ENCODE results near the gene PID1.
A peak's percentile ranks its signal among the peaks of the same experiment; 100 is the strongest.

PID1 gene

GRCh38 chr2:229282758-229283546 lies 11.9 kb upstream of the PID1 start:
- H3K9me3 ChIP-seq (ENCODE audit: control insufficient read depth, low read depth, low read length): no peaks in the 10 kb centered on the region
- H3K4me3 ChIP-seq (ENCODE audit: low read length): no peak overlapping the region
- no peak overlapping the region for H3K27ac ChIP-seq (ENCODE audit: low read length)
- H3K36me3 ChIP-seq (ENCODE audit: control insufficient read depth, low read depth, low read length): no peaks in the 10 kb centered on the region
- H3K27me3 ChIP-seq (ENCODE audit: control insufficient read depth, insufficient read depth, low read length): no peaks in the 10 kb centered on the region
- no peak overlapping the region for H3K9ac ChIP-seq (ENCODE audit: low read length)
- H3K4me1 ChIP-seq (ENCODE audit: control insufficient read depth, low read depth, low read length): no peaks in the 10 kb centered on the region

- no peak overlapping the region for H3K4me3 ChIP-seq (ENCODE audit: low read length)
- no peaks in the 10 kb centered on the region for H3K36me3 ChIP-seq (ENCODE audit: control insufficient read depth, low read depth, low read length)
- H3K27me3 ChIP-seq (ENCODE audit: control insufficient read depth, insufficient read depth, low read length): no peaks in the 10 kb centered on the region
- H3K27ac ChIP-seq (ENCODE audit: low read length): no peak overlapping the region
- no peaks in the 10 kb centered on the region for H3K9me3 ChIP-seq (ENCODE audit: control insufficient read depth, low read depth, low read length)
- H3K4me1 ChIP-seq (ENCODE audit: control insufficient read depth, low read depth, low read length): no peaks in the 10 kb centered on the region
- H3K9ac ChIP-seq (ENCODE audit: low read length): no peak overlapping the region
Observed at GRCh38 chr2:229279516-229279915, 8.4 kb upstream of the PID1 start.

GRCh38 chr2:229275506-229275905 lies 4.4 kb upstream of the PID1 start:
- H3K9ac ChIP-seq (ENCODE audit: low read length): no peak overlapping the region
- no peak overlapping the region for H3K27ac ChIP-seq (ENCODE audit: low read length)
- H3K36me3 ChIP-seq (ENCODE audit: control insufficient read depth, low read depth, low read length): no peaks in the 10 kb centered on the region
- no peaks in the 10 kb centered on the region for H3K9me3 ChIP-seq (ENCODE audit: control insufficient read depth, low read depth, low read length)
- peaks cover 6% of the 10 kb centered on the region for H3K4me1 ChIP-seq (ENCODE audit: control insufficient read depth, low read depth, low read length)
- peaks cover 21% of the 10 kb centered on the region for H3K27me3 ChIP-seq (ENCODE audit: control insufficient read depth, insufficient read depth, low read length)
- H3K4me3 ChIP-seq (ENCODE audit: low read length): no peak overlapping the region

GRCh38 chr2:229273723-229274338 lies 2.7 kb upstream of the PID1 start:
- H3K27ac ChIP-seq (ENCODE audit: low read length): no peak overlapping the region
- H3K9me3 ChIP-seq (ENCODE audit: control insufficient read depth, low read depth, low read length): no peaks in the 10 kb centered on the region
- H3K4me1 ChIP-seq (ENCODE audit: control insufficient read depth, low read depth, low read length): peaks cover 10% of the 10 kb centered on the region
- H3K36me3 ChIP-seq (ENCODE audit: control insufficient read depth, low read depth, low read length): no peaks in the 10 kb centered on the region
- peaks cover 36% of the 10 kb centered on the region for H3K27me3 ChIP-seq (ENCODE audit: control insufficient read depth, insufficient read depth, low read length)
- peak overlapping the region; percentile 5 for H3K4me3 ChIP-seq (ENCODE audit: low read length)
- no peak overlapping the region for H3K9ac ChIP-seq (ENCODE audit: low read length)

- Histone ChIP-seq H3K4me3 (ENCODE audit: low read length) (peak overlapping the region; percentile 5), H3K4me1 (ENCODE audit: control insufficient read depth, low read depth, low read length) (peaks cover 10% of the 10 kb centered on the region), H3K9ac (ENCODE audit: low read length) (no peak overlapping the region), H3K27ac (ENCODE audit: low read length) (no peak overlapping the region), H3K36me3 (ENCODE audit: control insufficient read depth, low read depth, low read length) (no peaks in the 10 kb centered on the region), H3K9me3 (ENCODE audit: control insufficient read depth, low read depth, low read length) (no peaks in the 10 kb centered on the region), H3K27me3 (ENCODE audit: control insufficient read depth, insufficient read depth, low read length) (peaks cover 36% of the 10 kb centered on the region)
Observed at GRCh38 chr2:229273006-229273722, 2.1 kb upstream of the PID1 start.

GRCh38 chr2:229269941-229270340 lies 1.1 kb downstream of the PID1 start:
- Histone ChIP-seq H3K9ac (ENCODE audit: low read length) (no peak overlapping the region), H3K27ac (ENCODE audit: low read length) (no peak overlapping the region), H3K9me3 (ENCODE audit: control insufficient read depth, low read depth, low read length) (no peaks in the 10 kb centered on the region), H3K4me1 (ENCODE audit: control insufficient read depth, low read depth, low read length) (peaks cover 10% of the 10 kb centered on the region), H3K4me3 (ENCODE audit: low read length) (peak overlapping the region; percentile 70), H3K27me3 (ENCODE audit: control insufficient read depth, insufficient read depth, low read length) (peaks cover 36% of the 10 kb centered on the region), H3K36me3 (ENCODE audit: control insufficient read depth, low read depth, low read length) (no peaks in the 10 kb centered on the region)

- no peak overlapping the region for H3K27ac ChIP-seq (ENCODE audit: low read length)
- peaks cover 36% of the 10 kb centered on the region for H3K27me3 ChIP-seq (ENCODE audit: control insufficient read depth, insufficient read depth, low read length)
- H3K9me3 ChIP-seq (ENCODE audit: control insufficient read depth, low read depth, low read length): no peaks in the 10 kb centered on the region
- peaks cover 10% of the 10 kb centered on the region for H3K4me1 ChIP-seq (ENCODE audit: control insufficient read depth, low read depth, low read length)
- no peak overlapping the region for H3K9ac ChIP-seq (ENCODE audit: low read length)
- no peak overlapping the region for H3K4me3 ChIP-seq (ENCODE audit: low read length)
- no peaks in the 10 kb centered on the region for H3K36me3 ChIP-seq (ENCODE audit: control insufficient read depth, low read depth, low read length)
Observed at GRCh38 chr2:229269146-229269545, 1.9 kb downstream of the PID1 start.

GRCh38 chr2:229268626-229269025 lies 2.5 kb downstream of the PID1 start:
- Histone ChIP-seq H3K27me3 (ENCODE audit: control insufficient read depth, insufficient read depth, low read length) (peaks cover 36% of the 10 kb centered on the region), H3K4me1 (ENCODE audit: control insufficient read depth, low read depth, low read length) (peaks cover 10% of the 10 kb centered on the region), H3K4me3 (ENCODE audit: low read length) (no peak overlapping the region), H3K9me3 (ENCODE audit: control insufficient read depth, low read depth, low read length) (no peaks in the 10 kb centered on the region), H3K27ac (ENCODE audit: low read length) (no peak overlapping the region), H3K9ac (ENCODE audit: low read length) (no peak overlapping the region), H3K36me3 (ENCODE audit: control insufficient read depth, low read depth, low read length) (no peaks in the 10 kb centered on the region)

- Histone ChIP-seq H3K4me3 (ENCODE audit: low read length) (no peak overlapping the region), H3K4me1 (ENCODE audit: control insufficient read depth, low read depth, low read length) (peaks cover 6% of the 10 kb centered on the region), H3K9ac (ENCODE audit: low read length) (no peak overlapping the region), H3K27me3 (ENCODE audit: control insufficient read depth, insufficient read depth, low read length) (peaks cover 26% of the 10 kb centered on the region), H3K27ac (ENCODE audit: low read length) (no peak overlapping the region), H3K36me3 (ENCODE audit: control insufficient read depth, low read depth, low read length) (no peaks in the 10 kb centered on the region), H3K9me3 (ENCODE audit: control insufficient read depth, low read depth, low read length) (no peaks in the 10 kb centered on the region)
Observed at GRCh38 chr2:229267080-229267479, 4.0 kb downstream of the PID1 start.

- H3K9ac ChIP-seq (ENCODE audit: low read length): no peak overlapping the region
- H3K27me3 ChIP-seq (ENCODE audit: control insufficient read depth, insufficient read depth, low read length): peaks cover 17% of the 10 kb centered on the region
- no peak overlapping the region for H3K4me3 ChIP-seq (ENCODE audit: low read length)
- H3K4me1 ChIP-seq (ENCODE audit: control insufficient read depth, low read depth, low read length): peaks cover 6% of the 10 kb centered on the region
- no peaks in the 10 kb centered on the region for H3K36me3 ChIP-seq (ENCODE audit: control insufficient read depth, low read depth, low read length)
- H3K27ac ChIP-seq (ENCODE audit: low read length): no peak overlapping the region
- H3K9me3 ChIP-seq (ENCODE audit: control insufficient read depth, low read depth, low read length): no peaks in the 10 kb centered on the region
Observed at GRCh38 chr2:229265727-229266126, 5.4 kb downstream of the PID1 start.

- Histone ChIP-seq H3K4me1 (ENCODE audit: control insufficient read depth, low read depth, low read length) (no peaks in the 10 kb centered on the region), H3K9me3 (ENCODE audit: control insufficient read depth, low read depth, low read length) (no peaks in the 10 kb centered on the region), H3K27me3 (ENCODE audit: control insufficient read depth, insufficient read depth, low read length) (no peaks in the 10 kb centered on the region), H3K4me3 (ENCODE audit: low read length) (no peak overlapping the region), H3K36me3 (ENCODE audit: control insufficient read depth, low read depth, low read length) (no peaks in the 10 kb centered on the region), H3K27ac (ENCODE audit: low read length) (no peak overlapping the region), H3K9ac (ENCODE audit: low read length) (no peak overlapping the region)
Observed at GRCh38 chr2:229261599-229261998, 9.5 kb downstream of the PID1 start.

Data from iPS-18a (cell line).